ENCODE measurements around the gene SLC9A9.

Gene SLC9A9

GRCh38 chr3:143228405-143228804 lies 619.9 kb downstream of the SLC9A9 start:
- no peak for DNase-seq

- DNase-seq: no peak
Measured at GRCh38 chr3:143226678-143227291, 621.5 kb downstream of the SLC9A9 start.

- no peak for DNase-seq
Measured at GRCh38 chr3:143224716-143225115, 623.6 kb downstream of the SLC9A9 start.

GRCh38 chr3:143222981-143223380 lies 625.3 kb downstream of the SLC9A9 start:
- no peak for DNase-seq

- no peak for DNase-seq
Measured at GRCh38 chr3:143222505-143222904, 625.8 kb downstream of the SLC9A9 start.

GRCh38 chr3:143221446-143221845 lies 626.8 kb downstream of the SLC9A9 start:
- DNase-seq: no peak

- DNase-seq: no peak
Measured at GRCh38 chr3:143220741-143221140, 627.5 kb downstream of the SLC9A9 start.

GRCh38 chr3:143218166-143218835 lies 630.0 kb downstream of the SLC9A9 start:
- no peak for DNase-seq

GRCh38 chr3:143217283-143217682 lies 631.0 kb downstream of the SLC9A9 start:
- DNase-seq: no peak

- DNase-seq: no peak
Measured at GRCh38 chr3:143216709-143217182, 631.5 kb downstream of the SLC9A9 start.

Measured in 8988T (cell line).